Measurements from ENCODE around the gene ZBTB17.
A peak's percentile ranks its signal among the peaks of the same experiment; 100 is the strongest.

DNA sequence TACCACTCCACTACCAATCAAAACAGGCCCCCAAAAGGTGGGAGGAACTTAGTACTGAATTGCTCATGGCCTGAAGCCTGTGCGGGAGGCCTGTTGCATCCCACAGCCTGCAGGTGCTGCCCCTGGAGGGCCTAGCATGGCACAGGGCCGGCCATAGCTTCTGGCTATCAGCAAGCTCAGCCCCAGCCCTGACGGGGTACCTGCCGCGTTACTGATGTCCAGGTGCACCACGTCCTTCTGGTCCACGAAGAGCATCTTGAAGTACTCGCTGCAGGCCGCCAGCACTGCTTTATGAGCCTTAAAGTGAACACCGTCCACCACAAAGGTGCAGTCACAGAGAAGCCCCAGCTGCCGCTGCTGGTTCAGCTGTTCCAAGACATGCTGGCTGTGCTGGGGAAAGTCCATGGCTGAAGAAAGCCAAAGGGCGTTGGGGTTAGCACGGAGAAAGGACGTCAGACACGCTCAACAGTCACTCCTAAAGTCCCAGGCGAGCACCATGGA is 27.8 kb downstream of the ZBTB17 start:
- TF ChIP-seq POLR2AphosphoS5 (IDR thresholded peaks at IDR 0.05; ENCODE audit: low read length) (peak; percentile 20; the same call in 1 of the 2 replicates), EZH2 (IDR thresholded peaks at IDR 0.05; ENCODE audit: borderline replicate concordance, control insufficient read depth, low read depth, low read length) (no peak)
- TF ChIP-seq, protein P1, sequence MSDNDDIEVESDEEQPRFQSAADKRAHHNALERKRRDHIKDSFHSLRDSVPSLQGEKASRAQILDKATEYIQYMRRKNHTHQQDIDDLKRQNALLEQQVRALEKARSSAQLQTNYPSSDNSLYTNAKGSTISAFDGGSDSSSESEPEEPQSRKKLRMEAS (IDR thresholded peaks at IDR 0.05; ENCODE audit: low read depth, low read length), result no peak
